D721Med (cell line): ENCODE data around the gene ANAPC5.
"Not testable (repeated sequence)": the region's sequence is repeated elsewhere in the genome, so short reads cannot be mapped to it uniquely, and the experiment has no call there.

Experiments
- DNase-seq: peaks from one replicate; pipeline ENCODE4 v3.0.0; 2011; ENCODE audit warnings: low spot score; ENCODE audit not compliant: insufficient read length
- FAIRE-seq: peaks from 2 replicates; lab custom pipeline; 2011; peaks lifted over from hg19 to GRCh38; lab: Jason Lieb, UNC
- TF ChIP-seq, protein P1 (sequence below): IDR thresholded peaks from 2 replicates; pipeline ENCODE4 v1.5.1; 2012; ENCODE audit warnings: mild to moderate bottlenecking, control low read depth; ENCODE audit not compliant: insufficient read depth; ENCODE audit errors: missing control alignments

The ANAPC5 gene

DNA sequence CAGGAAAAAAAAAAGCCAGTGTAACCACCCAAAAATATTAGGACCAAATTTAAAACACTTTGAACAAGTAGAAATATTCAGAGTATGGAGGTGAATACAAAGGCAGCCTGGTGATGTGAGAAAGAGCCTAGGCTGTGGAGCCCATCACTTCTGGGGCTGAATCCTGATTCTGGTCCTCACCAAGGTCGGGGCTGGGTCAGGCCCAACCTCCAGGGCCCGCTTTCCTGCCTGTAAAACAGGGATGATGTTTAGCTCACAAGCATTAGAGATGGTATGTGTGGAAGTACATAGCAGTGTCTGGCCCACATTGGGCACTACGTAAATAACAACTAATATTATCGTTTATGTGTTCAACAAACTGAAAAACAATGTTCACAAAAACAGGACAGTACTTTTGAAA, 47.9 kb downstream of the ANAPC5 start:
- no peak for FAIRE-seq
- no peak for DNase-seq
- TF ChIP-seq, protein P1, sequence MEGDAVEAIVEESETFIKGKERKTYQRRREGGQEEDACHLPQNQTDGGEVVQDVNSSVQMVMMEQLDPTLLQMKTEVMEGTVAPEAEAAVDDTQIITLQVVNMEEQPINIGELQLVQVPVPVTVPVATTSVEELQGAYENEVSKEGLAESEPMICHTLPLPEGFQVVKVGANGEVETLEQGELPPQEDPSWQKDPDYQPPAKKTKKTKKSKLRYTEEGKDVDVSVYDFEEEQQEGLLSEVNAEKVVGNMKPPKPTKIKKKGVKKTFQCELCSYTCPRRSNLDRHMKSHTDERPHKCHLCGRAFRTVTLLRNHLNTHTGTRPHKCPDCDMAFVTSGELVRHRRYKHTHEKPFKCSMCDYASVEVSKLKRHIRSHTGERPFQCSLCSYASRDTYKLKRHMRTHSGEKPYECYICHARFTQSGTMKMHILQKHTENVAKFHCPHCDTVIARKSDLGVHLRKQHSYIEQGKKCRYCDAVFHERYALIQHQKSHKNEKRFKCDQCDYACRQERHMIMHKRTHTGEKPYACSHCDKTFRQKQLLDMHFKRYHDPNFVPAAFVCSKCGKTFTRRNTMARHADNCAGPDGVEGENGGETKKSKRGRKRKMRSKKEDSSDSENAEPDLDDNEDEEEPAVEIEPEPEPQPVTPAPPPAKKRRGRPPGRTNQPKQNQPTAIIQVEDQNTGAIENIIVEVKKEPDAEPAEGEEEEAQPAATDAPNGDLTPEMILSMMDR, result no peak

- TF ChIP-seq, protein P1, result no peak
- no peak for FAIRE-seq
- no peak for DNase-seq
Observed at GRCh38 chr12:121301876-121302275, 50.3 kb downstream of the ANAPC5 start.

GRCh38 chr12:121300083-121300819, 52.0 kb downstream of the ANAPC5 start:
- DNase-seq (no peak), FAIRE-seq (no peak)
- TF ChIP-seq, protein P1, result no peak

DNA sequence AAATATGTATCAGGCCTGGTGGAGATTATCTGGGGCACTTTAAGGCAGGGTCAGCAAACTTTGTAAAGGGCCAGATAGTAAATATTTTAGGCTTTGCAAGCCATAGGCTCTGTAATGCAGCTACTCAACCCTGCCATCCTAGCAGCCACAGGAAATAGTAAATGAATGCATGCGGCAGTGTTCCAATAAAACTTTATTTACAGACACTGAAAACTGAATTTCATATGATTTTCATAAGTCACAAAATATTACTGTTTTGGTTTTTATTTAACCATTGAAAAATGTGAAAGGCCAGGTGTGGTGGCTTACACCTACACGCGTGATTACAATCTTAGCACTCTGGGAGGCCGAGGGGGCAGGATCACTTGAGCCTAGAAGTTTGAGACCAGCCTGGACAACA, 52.5 kb downstream of the ANAPC5 start:
- FAIRE-seq (no peak), DNase-seq (no peak)
- TF ChIP-seq, protein P1, result no peak

- not testable (repeated sequence) for FAIRE-seq, DNase-seq
Observed at GRCh38 chr12:121298411-121298810, 53.8 kb downstream of the ANAPC5 start.

- FAIRE-seq, result no peak
- no peak for DNase-seq
Observed at GRCh38 chr12:121297435-121297991, 54.7 kb downstream of the ANAPC5 start.

GRCh38 chr12:121296618-121297434, 55.4 kb downstream of the ANAPC5 start, which contains the start of gene CAMKK2:
TSS of gene CAMKK2 (minus strand) at chr12:121296709. CDS start at chr12:121274526, 22,183 bp downstream.
- peak; percentile 65 for DNase-seq
- TF ChIP-seq, protein P1, result peak; percentile 3
- no peak for FAIRE-seq

More at GRCh38 chr12:121297435-121297991, 54.7 kb downstream of the ANAPC5 start:
- TF ChIP-seq, protein P1, result no peak
